SKM-1 (cell line): ENCODE data around the gene STPG3.

Experiments used
- DNase-seq: peaks from one replicate; lab custom pipeline; 2025; ENCODE audit not compliant: unreplicated experiment; lab: John Stamatoyannopoulos, UW

STPG3 gene

DNA sequence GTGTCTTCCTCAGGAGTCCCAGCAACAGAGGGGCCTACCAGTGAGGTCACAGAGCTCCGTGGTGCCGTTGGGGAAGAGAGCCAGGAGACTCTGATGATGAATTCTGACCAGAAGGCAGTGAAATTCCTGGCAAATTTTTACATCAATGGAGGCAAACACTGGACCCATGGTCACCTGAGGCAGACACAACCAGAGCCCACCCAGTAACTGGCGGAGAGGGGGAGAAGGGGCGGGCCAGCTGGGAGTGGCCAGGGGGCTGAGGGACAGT is at the start of gene STPG3:
Gene STPG3 (plus strand): TSS at position 93 of the 268 bp plus-strand sequence. CDS start 1 bp downstream, at position 94.
- DNase-seq, result no peak

DNA sequence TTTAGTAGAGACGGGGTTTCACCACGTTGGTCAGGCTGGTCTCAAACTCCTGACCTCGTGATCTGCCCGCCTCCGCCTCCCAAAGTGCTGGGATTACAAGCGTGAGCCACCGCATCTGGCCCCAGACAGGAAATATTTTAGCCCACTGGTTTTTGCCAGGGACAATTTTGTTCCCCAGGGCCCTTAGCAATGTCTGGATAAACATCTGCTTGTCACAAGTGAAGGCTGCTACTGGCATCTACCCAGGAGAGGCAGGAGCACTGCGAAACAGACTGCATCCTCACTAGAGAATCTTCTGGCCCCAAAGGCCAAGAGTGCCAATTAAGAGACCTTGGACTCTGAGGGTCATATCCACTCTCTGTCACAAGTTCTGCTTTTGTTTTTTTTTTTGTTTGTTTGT is 48.1 kb upstream of the STPG3 start:
- DNase-seq, result no peak

DNA sequence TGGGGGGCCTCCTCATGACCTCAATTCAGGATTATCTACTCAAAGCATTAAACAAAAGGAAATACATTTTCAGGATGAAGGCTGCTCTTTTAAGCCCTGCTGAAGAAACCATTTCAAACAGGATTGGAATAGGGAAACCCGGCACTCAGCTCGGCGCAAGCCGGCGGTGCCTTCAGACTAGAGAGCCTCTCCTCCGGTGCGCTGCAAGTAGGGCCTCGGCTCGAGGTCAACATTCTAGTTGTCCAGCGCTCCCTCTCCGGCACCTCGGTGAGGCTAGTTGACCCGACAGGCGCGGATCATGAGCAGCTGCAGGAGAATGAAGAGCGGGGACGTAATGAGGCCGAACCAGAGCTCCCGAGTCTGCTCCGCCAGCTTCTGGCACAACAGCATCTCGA is 46.4 kb upstream of the STPG3 start:
- DNase-seq, result no peak

DNA sequence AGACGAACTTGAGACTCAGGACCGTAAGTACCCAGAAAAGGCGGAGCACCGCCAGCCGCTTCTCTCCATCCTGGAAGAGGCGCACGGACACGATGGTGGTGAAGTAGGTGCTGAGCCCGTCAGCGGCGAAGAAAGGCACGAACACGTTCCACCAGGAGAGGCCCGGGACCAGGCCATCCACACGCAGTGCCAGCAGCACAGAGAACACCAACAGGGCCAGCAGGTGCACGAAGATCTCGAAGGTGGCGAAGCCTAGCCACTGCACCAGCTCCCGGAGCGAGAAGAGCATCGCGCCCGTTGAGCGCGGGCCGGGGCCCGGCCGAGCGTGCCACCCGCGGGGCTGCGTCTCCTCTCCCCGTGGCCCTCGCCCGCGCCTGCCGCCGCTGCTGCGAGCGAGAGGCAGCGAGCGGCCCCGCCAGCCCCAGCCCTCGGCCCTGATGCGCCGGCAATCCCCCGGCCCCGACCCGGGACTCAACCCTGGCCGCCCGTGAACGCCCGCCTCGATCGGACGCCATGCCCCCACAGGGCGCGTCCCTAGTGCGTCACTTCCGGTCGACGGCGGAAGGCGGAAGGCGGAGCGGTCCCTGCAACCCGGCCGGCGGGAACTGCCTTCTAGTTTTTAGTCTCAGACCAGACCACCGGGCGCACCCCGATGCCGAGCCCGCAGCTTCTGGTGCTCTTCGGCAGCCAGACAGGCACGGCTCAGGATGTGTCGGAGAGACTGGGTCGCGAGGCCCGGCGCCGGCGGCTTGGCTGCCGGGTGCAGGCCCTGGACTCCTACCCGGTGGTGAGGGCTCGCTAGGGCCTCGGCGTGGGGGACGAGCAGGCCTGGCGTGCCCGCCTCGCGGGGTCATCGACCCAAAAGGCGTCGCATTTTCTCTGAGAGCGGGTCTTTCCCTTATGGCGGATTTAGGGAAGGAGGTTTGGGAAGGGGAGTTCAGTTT is 45.7 kb upstream of the STPG3 start, which contains the start of the genes NDOR1 and TMEM203:
Gene NDOR1 (plus strand): TSS at position 575 of the 944 bp plus-strand sequence. CDS start 78 bp downstream, at position 653.
Gene TMEM203 (minus strand): TSS at position 523 of the 944 bp plus-strand sequence. CDS start 234 bp downstream, at position 289.
- DNase-seq, result peak; percentile 42

DNA sequence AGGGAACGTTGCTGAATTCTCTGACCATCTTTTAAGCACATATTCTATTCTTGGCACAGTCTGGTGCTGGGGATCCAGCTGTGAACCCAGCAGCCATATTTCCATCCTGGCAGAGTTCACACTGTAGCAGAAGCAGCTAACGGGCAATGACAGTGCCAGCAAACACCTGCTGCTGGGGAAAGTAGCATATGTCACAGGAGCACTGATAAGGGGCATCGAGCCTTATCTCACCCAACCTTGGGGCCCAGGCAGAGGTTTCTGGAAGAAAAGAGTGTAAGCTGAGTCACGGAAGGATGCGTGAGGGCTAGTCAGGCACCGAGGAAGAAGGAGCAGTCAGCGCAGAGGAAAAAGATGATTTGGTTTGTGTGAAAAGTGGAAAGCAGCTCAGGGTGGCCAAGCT is 44.5 kb upstream of the STPG3 start:
- DNase-seq, result no peak

DNA sequence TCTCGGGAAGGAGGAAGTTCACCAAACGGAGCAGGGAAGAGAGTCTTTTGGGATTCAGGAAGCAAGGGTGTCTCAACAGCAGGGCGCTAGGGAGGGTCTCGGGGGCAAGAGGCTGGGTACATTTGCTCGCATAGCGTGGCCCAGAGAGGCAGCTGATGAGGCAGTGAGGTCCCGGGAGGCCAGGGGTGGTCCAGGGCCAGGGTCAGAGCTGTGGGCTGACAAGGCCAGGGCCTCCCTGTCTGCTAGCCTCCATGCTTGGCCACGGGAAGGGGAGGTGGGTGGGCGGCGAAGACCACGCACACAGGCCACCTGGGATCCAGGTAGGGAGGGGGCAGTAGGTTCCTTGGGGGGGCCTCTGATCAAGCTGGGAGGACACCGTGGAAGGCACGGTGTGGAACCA is 39.6 kb upstream of the STPG3 start:
- no peak for DNase-seq

DNA sequence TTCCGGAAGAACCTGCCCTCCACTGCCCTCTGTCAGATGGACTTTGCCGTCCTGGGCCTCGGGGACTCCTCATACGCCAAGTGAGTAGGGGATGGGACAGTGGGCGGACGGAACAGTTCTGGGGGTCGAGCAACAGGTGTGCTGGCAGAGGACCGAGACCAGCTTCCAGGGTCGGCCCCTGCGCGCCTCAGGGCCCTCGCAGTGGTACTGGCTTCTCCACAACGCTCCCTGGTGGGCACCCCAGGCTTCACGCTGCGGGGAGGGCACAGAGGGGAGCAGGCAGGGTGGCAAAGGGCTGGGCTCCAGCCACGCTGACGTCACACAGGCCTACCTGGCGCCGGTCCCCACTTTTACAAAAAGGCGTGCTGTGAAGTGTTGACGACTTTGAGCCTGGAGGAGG is 38.6 kb upstream of the STPG3 start:
- DNase-seq, result no peak

DNA sequence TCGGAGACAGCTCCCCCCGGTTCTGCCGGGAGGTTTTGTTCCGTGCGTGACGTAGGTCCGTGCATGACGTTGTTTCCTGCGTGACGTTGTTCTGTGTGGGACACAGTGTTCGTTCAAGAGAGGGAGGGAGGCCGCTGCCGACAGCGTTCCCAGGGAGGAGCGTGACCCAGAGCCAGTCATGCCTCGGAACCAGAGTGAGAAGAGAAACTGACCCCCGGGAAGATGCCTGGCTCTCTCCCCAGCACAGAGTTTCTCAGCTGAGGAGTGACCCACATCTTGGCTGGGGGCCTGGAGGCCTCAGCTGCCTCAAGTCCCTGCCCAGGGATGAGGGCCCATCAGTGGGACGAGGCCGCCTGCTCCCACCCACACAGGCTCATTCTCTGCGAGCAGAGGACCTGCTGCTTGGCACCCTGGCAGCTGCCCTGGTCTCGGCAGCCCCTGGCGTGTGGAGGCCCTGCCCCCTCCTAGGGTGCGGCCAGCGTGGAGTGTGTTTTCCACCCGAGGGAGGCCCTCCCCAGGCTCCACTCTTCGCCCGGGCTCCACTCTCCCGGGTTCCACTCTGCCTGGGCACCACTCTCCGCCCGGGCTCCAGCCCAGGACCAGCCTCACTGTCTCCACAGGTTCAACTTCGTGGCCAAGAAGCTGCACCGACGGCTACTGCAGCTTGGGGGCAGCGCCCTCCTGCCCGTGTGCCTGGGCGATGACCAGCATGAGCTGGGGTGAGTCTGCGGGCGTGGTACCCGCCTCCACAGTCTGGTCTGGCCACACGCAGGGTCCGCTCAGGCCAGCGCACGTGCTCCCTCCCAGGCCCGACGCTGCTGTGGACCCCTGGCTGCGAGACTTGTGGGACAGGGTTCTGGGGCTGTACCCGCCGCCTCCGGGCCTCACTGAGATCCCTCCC is 37.7 kb upstream of the STPG3 start:
- no peak for DNase-seq

DNA sequence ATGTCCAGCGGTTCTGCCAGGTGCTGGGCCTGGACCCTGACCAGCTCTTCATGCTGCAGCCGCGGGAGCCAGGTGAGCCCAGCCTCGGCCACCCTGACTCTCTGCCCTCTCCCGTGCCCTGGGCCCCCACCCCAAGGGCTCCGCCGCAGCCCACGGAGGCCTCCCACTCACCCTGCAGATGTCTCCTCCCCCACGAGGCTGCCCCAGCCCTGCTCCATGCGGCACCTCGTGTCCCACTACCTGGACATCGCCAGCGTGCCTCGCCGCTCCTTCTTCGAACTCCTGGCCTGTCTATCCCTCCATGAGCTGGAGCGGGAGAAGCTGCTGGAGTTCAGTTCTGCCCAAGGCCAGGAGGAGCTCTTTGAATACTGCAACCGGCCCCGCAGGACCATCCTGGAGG is 36.5 kb upstream of the STPG3 start:
- DNase-seq, result no peak

DNA sequence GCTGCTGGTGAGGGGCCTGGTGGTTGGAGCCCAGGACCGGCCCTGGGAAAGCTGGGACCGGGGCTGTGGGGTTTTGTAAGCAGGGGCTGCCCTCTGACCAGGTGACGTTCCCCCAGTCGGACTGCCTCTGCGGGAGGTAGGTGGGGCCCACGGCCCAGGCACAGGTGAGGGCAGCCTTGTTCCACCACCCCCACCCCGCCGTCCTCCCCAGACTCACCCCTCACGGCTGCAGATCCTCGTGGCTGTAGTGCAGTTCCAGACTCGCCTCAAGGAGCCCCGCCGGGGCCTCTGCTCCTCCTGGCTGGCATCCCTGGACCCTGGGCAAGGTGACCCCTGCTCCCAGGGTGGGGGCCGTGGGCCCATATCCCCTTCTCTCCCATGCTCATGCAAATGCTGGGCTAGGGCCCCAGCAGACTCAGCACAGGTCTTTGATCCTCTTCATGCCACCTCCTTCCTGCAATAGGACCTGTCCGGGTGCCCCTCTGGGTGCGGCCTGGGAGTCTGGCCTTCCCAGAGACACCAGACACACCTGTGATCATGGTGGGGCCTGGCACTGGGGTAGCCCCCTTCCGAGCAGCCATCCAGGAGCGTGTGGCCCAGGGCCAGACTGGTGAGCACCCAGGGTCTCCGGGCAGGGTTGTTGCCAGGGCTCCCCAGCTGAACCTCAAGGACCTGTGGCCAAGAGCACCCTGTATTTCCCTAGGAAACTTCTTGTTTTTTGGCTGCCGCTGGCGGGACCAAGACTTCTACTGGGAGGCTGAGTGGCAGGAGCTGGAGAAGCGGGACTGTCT is 35.7 kb upstream of the STPG3 start:
- DNase-seq, result no peak

DNA sequence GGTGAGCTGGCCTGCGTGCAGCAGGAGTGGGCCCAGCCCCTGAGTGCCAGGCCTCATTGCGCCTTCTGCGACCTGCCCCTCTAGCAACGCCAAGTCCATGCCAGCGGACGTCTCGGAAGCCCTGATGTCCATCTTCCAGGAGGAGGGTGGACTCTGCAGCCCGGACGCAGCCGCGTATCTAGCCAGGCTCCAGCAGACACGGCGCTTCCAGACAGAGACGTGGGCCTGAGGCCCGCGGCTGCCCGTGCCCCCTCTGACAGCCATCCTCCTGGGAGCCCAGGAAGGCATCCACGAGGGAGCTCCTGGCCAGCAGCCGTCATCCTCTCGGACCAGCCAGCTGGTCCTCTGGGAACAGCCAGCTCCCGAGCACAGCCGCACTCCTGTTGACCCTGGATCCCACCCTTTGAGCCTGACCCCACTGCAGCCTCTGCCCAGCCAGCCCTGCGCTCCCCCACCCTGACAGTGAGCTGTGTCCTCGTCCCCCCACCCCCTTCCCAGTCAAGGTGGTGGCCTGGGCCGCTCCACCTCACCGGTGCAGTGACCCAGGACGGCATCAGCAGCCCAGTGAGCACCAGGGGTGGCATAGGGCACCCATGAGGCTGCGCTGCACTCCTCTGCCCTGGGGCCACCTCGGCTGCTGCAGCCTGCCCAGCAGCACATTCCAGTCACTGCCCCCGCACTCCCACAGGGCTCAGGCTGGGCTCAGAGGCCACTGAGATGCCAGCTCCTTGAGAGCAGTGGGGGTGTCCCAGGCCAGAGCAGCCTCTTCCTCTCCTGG is 34.7 kb upstream of the STPG3 start:
- no peak for DNase-seq

DNA sequence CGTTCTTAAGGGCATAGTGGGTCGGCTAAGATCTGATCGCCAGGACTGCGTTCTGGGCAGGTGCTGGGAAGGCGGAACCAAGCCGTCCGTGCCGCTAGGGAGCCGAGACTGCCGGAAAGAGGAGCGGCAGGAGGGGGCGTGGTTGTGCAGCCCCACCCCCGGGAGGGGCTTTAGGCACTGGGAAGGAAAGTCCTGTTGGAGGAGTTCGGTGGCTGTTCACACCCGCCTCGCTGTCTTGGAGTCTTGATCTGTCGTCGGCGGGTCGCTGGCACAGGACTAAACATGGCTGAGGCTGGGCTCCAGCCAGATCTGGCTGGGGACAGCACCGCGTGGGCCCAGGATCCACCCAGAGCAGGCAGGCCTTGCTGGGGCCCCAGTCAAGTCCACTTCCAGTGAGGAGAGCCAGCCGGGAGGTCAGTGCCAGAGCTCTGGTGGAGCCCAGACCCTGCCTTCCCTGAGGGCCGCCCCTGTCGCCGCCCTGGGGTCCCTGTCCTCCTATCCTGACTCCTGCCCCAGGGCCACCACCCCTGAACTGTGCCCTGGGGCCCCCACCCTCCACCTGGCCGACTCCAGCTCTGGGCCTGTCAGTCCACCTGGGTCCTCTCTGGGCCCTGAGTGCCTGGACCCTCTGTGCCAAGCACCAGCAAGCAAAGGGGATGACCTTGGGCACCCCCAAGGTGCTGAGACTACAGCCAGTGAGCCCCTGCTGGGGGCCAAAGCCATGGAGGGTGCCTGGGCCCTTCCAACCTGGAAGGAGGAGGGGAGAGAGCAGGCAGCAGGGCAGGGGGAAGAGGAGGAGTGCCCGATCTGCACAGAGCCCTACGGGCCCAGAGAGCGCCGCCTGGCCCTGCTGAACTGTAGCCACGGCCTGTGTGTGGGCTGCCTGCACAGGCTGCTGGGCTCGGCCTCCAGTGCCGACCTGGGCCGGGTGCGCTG is 33.5 kb upstream of the STPG3 start:
- DNase-seq, result no peak

DNA sequence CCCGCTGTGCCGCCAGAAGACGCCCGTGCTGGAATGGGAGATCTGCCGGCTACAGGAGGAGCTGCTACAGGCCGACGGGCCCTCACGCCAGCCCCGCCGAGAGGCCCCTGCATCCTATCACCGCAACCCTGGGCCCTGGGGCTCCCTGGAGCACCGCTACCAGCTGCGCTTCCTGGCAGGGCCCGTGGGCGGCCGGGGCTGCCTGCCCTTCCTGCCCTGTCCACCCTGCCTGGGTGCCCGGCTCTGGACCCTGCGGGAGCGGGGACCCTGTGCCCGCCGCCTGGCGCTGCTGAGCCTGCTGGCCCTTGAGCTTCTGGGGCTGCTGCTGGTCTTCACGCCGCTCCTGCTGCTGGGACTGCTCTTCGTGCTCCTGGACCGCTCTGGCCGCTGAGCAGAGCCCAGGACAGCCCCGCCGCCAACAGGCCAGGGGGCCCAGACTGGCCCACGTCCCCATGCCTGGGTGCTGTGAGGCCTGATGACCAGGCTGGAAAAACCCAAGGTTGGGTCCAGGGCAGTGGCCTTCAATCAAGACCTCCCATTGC is 32.8 kb upstream of the STPG3 start:
- no peak for DNase-seq

DNA sequence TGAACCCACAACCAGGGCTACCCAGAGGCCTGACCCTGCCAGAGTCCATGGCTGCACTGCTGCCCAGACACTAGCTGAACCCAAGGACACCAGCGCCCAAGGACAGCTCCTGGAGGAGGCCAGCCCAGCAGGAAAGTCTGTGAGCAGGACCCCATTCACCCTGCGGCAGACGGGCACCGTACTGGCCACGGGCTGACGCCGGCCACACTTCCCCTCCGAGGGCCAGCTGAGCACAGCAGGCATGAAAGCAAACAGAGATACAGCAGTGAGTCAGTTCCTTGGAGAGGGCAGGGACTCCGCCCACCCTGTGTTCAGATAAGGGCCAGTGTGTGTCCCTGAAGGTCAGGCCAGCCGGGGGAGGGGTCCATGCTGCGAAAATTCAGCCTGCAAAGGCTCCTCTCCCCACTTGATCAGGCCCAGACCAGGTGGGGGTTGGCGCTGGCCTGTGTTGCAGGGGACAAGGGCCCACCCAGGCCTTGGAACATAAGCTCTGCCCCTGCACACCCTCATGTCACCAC is 32.3 kb upstream of the STPG3 start:
- no peak for DNase-seq

DNA sequence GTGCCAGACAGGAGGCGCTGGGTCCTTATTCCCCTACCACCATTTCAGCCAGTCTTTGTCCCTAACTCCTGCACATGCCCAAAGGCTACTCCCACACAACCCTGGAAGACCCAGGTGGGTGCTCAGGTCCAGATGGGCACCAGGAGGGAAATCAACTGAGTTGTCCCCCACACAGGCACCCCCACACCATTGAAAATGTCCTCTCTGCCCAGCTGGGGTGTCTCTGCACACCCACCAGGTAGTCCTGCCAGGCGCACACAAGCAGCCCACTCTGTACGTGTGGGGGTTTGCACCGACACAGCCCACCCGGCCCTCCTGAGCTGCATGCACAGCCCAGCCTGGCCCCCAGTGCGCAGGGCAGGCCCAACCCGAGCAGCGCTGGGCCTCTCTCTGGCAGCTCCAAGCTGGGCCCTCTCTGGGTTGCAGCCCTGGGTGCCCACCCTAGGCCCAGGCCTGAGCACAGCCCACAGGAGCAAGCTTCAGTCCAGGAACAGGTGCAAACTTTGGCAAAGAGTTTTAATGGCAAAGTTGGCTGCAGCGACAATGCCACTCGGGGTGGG is 31.2 kb upstream of the STPG3 start:
- no peak for DNase-seq

DNA sequence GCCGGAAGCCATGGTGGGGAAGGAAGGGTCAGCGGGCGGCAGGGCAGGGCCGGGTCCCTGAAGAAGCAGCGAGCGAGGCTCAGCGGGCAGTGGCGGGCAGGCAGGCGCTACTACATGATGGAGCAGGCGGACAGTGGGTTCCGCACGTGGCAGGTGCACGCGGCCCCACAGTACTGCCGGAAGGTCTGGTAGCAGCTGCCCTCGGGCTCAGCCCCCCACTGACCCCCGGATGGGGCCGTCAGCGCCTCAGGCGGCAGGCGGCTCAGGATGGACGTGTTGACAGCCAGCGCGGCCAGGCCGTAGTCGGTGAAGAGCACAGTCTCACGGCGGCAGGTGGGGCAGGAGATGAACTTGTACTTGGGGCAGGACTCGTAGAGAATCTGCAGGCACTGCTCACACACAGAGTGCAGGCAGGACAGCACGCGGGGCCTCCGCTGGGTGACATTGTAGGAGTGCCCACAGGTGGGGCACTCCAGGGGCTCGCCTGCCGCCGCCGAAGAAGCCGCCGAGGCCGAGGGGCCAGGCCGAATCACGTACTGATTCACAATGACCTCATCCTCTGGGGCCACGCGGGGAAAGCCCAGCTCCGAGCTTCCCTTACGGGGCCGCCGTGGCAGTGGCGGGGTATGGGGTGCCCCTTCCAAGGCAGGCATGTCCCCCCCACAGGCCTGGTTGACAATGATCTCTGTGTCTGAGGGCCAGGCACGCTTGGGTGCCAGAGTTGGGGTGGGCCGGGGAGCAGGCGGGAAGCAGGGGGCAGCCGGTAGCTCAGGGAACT is 30.6 kb upstream of the STPG3 start:
- no peak for DNase-seq

DNA sequence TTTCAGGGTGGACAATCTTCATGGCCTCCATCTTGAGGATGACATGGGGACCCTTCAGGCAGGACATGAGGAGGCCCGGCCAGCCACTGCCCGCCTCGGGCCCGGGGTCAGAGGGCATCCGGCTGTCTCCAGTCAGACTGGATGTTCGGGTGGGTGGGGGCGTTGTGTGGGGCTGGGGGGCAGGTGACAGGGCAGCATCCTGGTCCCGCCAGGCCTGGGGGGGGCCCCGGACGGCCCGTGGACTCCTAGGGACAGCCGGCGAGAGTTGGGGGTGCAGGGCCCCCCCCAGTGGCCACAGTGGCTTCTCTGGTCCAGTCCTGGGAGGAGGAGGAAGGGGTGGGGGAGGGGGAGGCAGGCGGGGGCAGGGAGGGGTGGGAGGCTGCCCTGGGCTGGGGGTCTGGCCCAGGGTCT is 30.0 kb upstream of the STPG3 start:
- no peak for DNase-seq
